A673 (cell line): ENCODE measurements around the gene PLB1.

Experiments
- CTCF ChIP-seq: fragments of 300-800, 200-600 bp; sonication (generic); conservative IDR thresholded peaks from 2 replicates; pipeline ENCODE4 v1.5.1; 2017; ENCODE audit warnings: low read depth, mild to moderate bottlenecking, antibody characterized with exemption, low read length, moderate library complexity, mixed read lengths
- EZH2 ChIP-seq: fragments of 200-600 bp; sonication (generic); IDR thresholded peaks from 2 replicates; pipeline ENCODE4 v1.6.1; 2017; ENCODE audit warnings: borderline replicate concordance, low read depth, mild to moderate bottlenecking, mixed read lengths, antibody characterized with exemption, low read length; ENCODE audit not compliant: poor library complexity, severe bottlenecking

DNA sequence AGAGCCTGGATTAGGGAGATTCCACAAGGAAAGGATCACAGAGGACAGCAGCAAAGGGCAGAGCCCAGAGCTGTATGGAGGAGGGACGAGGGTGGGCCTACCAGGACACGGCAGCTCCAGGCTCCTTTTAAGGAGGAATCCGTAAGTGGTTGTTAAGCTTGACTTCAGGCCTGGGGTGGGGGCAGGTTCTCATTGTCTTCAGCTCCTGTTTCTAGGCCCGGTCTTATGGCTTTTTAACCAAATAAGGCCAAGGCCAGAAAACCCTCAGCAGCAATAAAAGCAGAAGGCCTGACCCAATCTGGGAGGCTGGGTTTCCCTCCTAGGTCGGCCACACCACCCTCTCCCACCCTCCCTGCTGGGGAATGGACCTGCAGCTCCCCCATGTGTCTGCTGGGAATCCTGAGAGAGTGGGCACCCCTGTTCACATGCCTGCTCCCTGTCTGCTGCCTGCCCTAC, 111.2 kb downstream of the PLB1 start:
- TF ChIP-seq CTCF (no peak), EZH2 (no peak)
